ENCODE results near the gene PECR.

- TF ChIP-seq EZH2 (IDR thresholded peaks at IDR 0.05; ENCODE audit: insufficient read depth, poor library complexity, severe bottlenecking) (no peak), EZH2phosphoT487 (IDR thresholded peaks at IDR 0.05; ENCODE audit: insufficient read depth, low read depth) (no peak)
Measured at GRCh38 chr2:216023055-216023648, 58.5 kb downstream of the PECR start.
